Omental fat pad (tissue), 4 donors: ENCODE results near the gene CHST14. TPM values are rescaled to one million over a fixed set of nuclear protein-coding genes. Genes with fewer than 3 reads are reported as not detected.

Source experiments
- ATAC-seq: fragments of 150-250 bp; one replicate; pipeline ENCODE4 v1.9.1; 2016; ENCODE audit warnings: mild to moderate bottlenecking, moderate library complexity; ENCODE audit not compliant: low FRiP score
- DNase-seq: peaks from one replicate; pipeline ENCODE4 v3.0.0-alpha.2; 2019; ENCODE audit warnings: low spot score
- total RNA-seq, 4 donors: library from RNA; depleted of rRNA; stranded (reverse); fragments of >200 nt; gene quantifications; one replicate each; pipeline ENCODE4 v1.1.0, GENCODE V29; 2016
- TF ChIP-seq, protein P1 (sequence below), 3 donors: fragments of 450-650 bp; IDR thresholded peaks; one replicate each; pipeline ENCODE4 v1.5.1; 2016 to 2017; ENCODE audit warnings: antibody characterized with exemption in 3 of 3, mild to moderate bottlenecking in 3 of 3, moderate library complexity in 2 of 3

The CHST14 gene
- total RNA-seq, 4 donors from 2014 or later, result 6.6 to 17.8 (median 10.1) TPM

GRCh38 chr15:40493089-40493840 lies 22.5 kb downstream of the CHST14 start:
- DNase-seq (no peak), ATAC-seq (no peak)
- TF ChIP-seq, protein P1, sequence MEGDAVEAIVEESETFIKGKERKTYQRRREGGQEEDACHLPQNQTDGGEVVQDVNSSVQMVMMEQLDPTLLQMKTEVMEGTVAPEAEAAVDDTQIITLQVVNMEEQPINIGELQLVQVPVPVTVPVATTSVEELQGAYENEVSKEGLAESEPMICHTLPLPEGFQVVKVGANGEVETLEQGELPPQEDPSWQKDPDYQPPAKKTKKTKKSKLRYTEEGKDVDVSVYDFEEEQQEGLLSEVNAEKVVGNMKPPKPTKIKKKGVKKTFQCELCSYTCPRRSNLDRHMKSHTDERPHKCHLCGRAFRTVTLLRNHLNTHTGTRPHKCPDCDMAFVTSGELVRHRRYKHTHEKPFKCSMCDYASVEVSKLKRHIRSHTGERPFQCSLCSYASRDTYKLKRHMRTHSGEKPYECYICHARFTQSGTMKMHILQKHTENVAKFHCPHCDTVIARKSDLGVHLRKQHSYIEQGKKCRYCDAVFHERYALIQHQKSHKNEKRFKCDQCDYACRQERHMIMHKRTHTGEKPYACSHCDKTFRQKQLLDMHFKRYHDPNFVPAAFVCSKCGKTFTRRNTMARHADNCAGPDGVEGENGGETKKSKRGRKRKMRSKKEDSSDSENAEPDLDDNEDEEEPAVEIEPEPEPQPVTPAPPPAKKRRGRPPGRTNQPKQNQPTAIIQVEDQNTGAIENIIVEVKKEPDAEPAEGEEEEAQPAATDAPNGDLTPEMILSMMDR (IDR thresholded peaks at IDR 0.05), result no peak

- TF ChIP-seq, protein P1 (IDR thresholded peaks at IDR 0.05), result no peak
- ATAC-seq (no peak), DNase-seq (no peak)
These were observed 24.7 kb downstream of the CHST14 start for GRCh38 chr15:40495516-40495915.

GRCh38 chr15:40498418-40498817 lies 27.6 kb downstream of the CHST14 start:
- no peak for ATAC-seq
- TF ChIP-seq, protein P1 (IDR thresholded peaks at IDR 0.05), result no peak
- DNase-seq, result no peak

DNA sequence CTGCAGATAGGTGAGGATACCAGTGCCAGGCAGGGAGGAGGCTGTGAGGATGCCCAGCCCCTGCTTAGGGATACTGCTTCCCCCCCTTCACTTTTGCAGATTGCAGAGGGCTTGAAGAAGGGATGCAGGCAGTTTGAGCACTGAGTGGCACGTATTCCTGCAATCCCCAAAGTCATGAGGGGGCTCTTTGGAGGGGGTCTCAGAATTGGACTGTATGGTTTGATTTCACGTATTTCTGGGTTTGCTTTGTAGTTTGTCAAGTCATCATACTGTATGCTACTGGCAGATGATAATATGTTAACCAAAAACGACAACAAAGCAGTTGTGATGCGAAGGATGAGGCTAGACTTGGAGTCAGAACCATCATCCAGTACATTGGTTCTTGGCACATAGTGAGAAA lies 28.1 kb downstream of the CHST14 start:
- ATAC-seq, result no peak
- TF ChIP-seq, protein P1 (IDR thresholded peaks at IDR 0.05), result no peak

GRCh38 chr15:40499931-40500330 lies 29.1 kb downstream of the CHST14 start:
- ATAC-seq (no peak), DNase-seq (no peak)
- TF ChIP-seq, protein P1 (IDR thresholded peaks at IDR 0.05), result no peak

More for the DNA sequence above, 28.1 kb downstream of the CHST14 start:
- no peak for DNase-seq

DNA sequence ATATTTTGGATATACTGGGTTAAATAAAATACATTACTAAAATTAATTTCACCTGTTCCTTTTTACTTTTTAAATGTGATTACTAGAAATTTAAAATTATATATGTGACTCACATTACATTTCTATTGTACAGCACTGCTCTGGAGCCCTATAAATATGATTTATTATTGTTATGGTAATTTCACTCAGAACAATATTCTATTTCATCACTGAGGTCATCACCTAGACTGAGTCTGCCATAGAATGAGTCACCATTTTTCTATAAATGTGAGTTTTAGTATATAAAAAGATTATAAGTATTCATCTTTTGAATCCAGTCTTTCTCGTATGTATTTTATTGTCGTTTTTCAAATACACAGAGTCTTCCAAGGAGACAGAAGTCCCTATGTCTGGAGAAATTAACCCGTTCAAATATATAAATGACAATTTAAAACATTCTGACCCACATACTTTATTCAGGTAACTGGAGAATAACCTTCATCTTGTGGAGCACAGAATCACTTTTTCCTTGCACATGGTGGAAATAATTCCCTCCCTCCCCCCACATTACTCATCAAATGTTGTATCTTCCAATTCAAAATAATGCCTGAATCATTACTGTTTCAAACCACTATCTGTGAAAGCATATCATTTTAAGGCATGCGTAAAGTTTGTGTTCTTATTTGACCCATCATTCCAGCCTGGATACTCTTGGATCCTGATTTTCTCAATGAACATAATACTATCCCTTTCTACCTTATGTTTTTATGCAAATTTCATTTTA lies 30.0 kb downstream of the CHST14 start:
- no peak for DNase-seq
- TF ChIP-seq, protein P1 (IDR thresholded peaks at IDR 0.05), result no peak
- no peak for ATAC-seq
